ENCODE data around the gene ARMCX6. TPM values are rescaled to one million over a fixed set of nuclear protein-coding genes. Genes with fewer than 3 reads are reported as not detected.

Gene ARMCX6
- 27.7 and 42.3 TPM in 2 replicates for total RNA-seq (2014; rRNA removed; shearing (Covaris generic))
- polyA plus RNA-seq (2016; fragmentation: Nextera tagmentation; extraction: Ambion mirVana), result 55.7 and 60.2 TPM in 2 replicates

- no peaks in the 10 kb centered on the region for H3K36me3 ChIP-seq (ENCODE audit: low read depth)
- no peak for TF ChIP-seq EZH2phosphoT487 (IDR thresholded peaks at IDR 0.05; ENCODE audit: insufficient read depth, low read depth)
- no peak for TF ChIP-seq EZH2 (IDR thresholded peaks at IDR 0.05; ENCODE audit: insufficient read depth, poor library complexity, severe bottlenecking)
- no peaks in the 10 kb centered on the region for H3K9me2 ChIP-seq (ENCODE audit: insufficient read depth)
- in situ Hi-C loops (cut with MboI), result no loop called here
- peak within 1 kb of the TSS; percentile 85 for H3K4me2 ChIP-seq (ENCODE audit: unreplicated experiment)
- H3K79me2 ChIP-seq (ENCODE audit: insufficient read depth), result peaks cover 17% of the 10 kb centered on the region
- peak within 1 kb of the TSS; percentile 89 for H3K9ac ChIP-seq
- H3K27ac ChIP-seq, result peak within 1 kb of the TSS; percentile 75
- no peaks in the 10 kb centered on the region for H4K20me1 ChIP-seq (ENCODE audit: insufficient read depth)
- 0 to 1% methylated on average over 18 to 37 of the region's 39 CpGs for WGBS, 2 experiments (ENCODE audit: low coverage in 1 of 2, low lambda C conversion rate in 2 of 2, missing lambda C conversion rate in 2 of 2)
- H3K9me3 ChIP-seq (ENCODE audit: low read depth), result no peaks in the 10 kb centered on the region
- peak; percentile 87 for DNase-seq
- peak within 1 kb of the TSS; percentile 86 for H3K4me3 ChIP-seq
- 0 out of 2 replicates have a peak, but pooled peaks cover 6% of the 10 kb centered on the region for H3K4me1 ChIP-seq (ENCODE audit: insufficient read depth)
- no peaks in the 10 kb centered on the region for H3K27me3 ChIP-seq (replicated peaks; ENCODE audit: insufficient read depth)
- no peaks in the 10 kb centered on the region for H3F3A ChIP-seq (ENCODE audit: insufficient read depth)
- H2AFZ ChIP-seq, result peak within 1 kb of the TSS; percentile 95
Observed at GRCh38 chrX:101617211-101618191, at the start of gene ARMCX6. ARMCX6 (minus strand) TSS chrX:101618000; CDS start chrX:101616620, 1,380 bp downstream.

- H3K4me3 ChIP-seq, result peak within 1 kb of the TSS; percentile 92
- no peaks in the 10 kb centered on the region for H3K27me3 ChIP-seq (replicated peaks; ENCODE audit: insufficient read depth)
- in situ Hi-C loops (cut with MboI), result loop anchor here (25.0 kb wide), 1 partner anchor 97 kb away; the partner anchor contains the start of gene ARMCX1
- peak within 1 kb of the TSS; percentile 73 for H3K4me2 ChIP-seq (ENCODE audit: unreplicated experiment)
- H4K20me1 ChIP-seq (ENCODE audit: insufficient read depth), result no peaks in the 10 kb centered on the region
- H2AFZ ChIP-seq, result peak within 1 kb of the TSS; percentile 81
- peak within 1 kb of the TSS; percentile 76 for H3K27ac ChIP-seq
- peaks cover 23% of the 10 kb centered on the region for H3K79me2 ChIP-seq (ENCODE audit: insufficient read depth)
- peak within 1 kb of the TSS; percentile 96 for H3K9ac ChIP-seq
- no peaks in the 10 kb centered on the region for H3K9me2 ChIP-seq (ENCODE audit: insufficient read depth)
- H3K4me1 ChIP-seq (ENCODE audit: insufficient read depth), result no peaks in the 10 kb centered on the region
- peaks cover 10% of the 10 kb centered on the region; the same call in 1 of the 2 replicates for H3F3A ChIP-seq (ENCODE audit: insufficient read depth)
- DNase-seq, result peak; percentile 79
- TF ChIP-seq EZH2 (IDR thresholded peaks at IDR 0.05; ENCODE audit: insufficient read depth, poor library complexity, severe bottlenecking) (no peak), EZH2phosphoT487 (IDR thresholded peaks at IDR 0.05; ENCODE audit: insufficient read depth, low read depth) (no peak)
- H3K9me3 ChIP-seq (ENCODE audit: low read depth), result no peaks in the 10 kb centered on the region
- 0 to 3% methylated on average over 22 of the region's 22 CpGs for WGBS, 2 experiments (ENCODE audit: low coverage in 1 of 2, low lambda C conversion rate in 2 of 2, missing lambda C conversion rate in 2 of 2)
- H3K36me3 ChIP-seq (ENCODE audit: low read depth), result no peaks in the 10 kb centered on the region; the same call in 1 of the 2 replicates
Observed at GRCh38 chrX:101659601-101660063, 41.8 kb upstream of the ARMCX6 start, which contains the start of gene ARMCX2. ARMCX2 (minus strand) TSS chrX:101659850; CDS start chrX:101657588, 2,262 bp downstream.

- no peaks in the 10 kb centered on the region for H3K9me3 ChIP-seq (ENCODE audit: low read depth)
- H3K4me2 ChIP-seq (ENCODE audit: unreplicated experiment), result peak overlapping the region; percentile 73
- peak overlapping the region; percentile 96 for H3K9ac ChIP-seq
- H3K79me2 ChIP-seq (ENCODE audit: insufficient read depth), result peaks cover 23% of the 10 kb centered on the region
- no peaks in the 10 kb centered on the region for H3K9me2 ChIP-seq (ENCODE audit: insufficient read depth)
- no peak for TF ChIP-seq EZH2 (IDR thresholded peaks at IDR 0.05; ENCODE audit: insufficient read depth, poor library complexity, severe bottlenecking)
- no peak for TF ChIP-seq EZH2phosphoT487 (IDR thresholded peaks at IDR 0.05; ENCODE audit: insufficient read depth, low read depth)
- H3K4me1 ChIP-seq (ENCODE audit: insufficient read depth), result no peaks in the 10 kb centered on the region
- H3K4me3 ChIP-seq, result peak overlapping the region; percentile 92
- DNase-seq, result peak; percentile 76
- 1 to 2% methylated on average over 7 to 32 of the region's 38 CpGs for WGBS, 2 experiments (ENCODE audit: low coverage in 1 of 2, low lambda C conversion rate in 2 of 2, missing lambda C conversion rate in 2 of 2)
- in situ Hi-C loops (cut with MboI), result loop anchor here (25.0 kb wide), 1 partner anchor 97 kb away; the partner anchor contains the start of gene ARMCX1
- peak overlapping the region; percentile 76 for H3K27ac ChIP-seq
- peaks cover 10% of the 10 kb centered on the region; the same call in 1 of the 2 replicates for H3F3A ChIP-seq (ENCODE audit: insufficient read depth)
- no peaks in the 10 kb centered on the region; the same call in 1 of the 2 replicates for H3K36me3 ChIP-seq (ENCODE audit: low read depth)
- H2AFZ ChIP-seq, result peak overlapping the region; percentile 81
- H3K27me3 ChIP-seq (replicated peaks; ENCODE audit: insufficient read depth), result no peaks in the 10 kb centered on the region
- no peaks in the 10 kb centered on the region for H4K20me1 ChIP-seq (ENCODE audit: insufficient read depth)
Observed at GRCh38 chrX:101658661-101659491, 41.1 kb upstream of the ARMCX6 start.
